ENCODE data around the gene MPP7. TPM values are rescaled to one million over a fixed set of nuclear protein-coding genes. Genes with fewer than 3 reads are reported as not detected.

Gene MPP7
- total and polyA plus RNA-seq, 4 donors, result 11.0 to 95.3 (median 27.5) TPM

GRCh38 chr10:28298951-28299350 is 3.9 kb downstream of the MPP7 start:
- H3K36me3 ChIP-seq (ENCODE audit: control insufficient read depth in 1 of 2, insufficient read depth in 2 of 2, low read length in 1 of 2), result no peaks in the 10 kb centered on the region
- intact Hi-C loops (cut with DNase I), result loop anchor here in 1 of 2 donors (10.0 kb wide), 1 partner anchor 574 kb away; no protein-coding TSS in a partner anchor
- 42 to 50% methylated on average over 5 of the region's 5 CpGs for WGBS, 2 donors

GRCh38 chr10:28296023-28296422 is 6.8 kb downstream of the MPP7 start:
- Histone ChIP-seq H3K27ac (ENCODE audit: low read depth in 1 of 2, low read length in 2 of 2) (peak overlapping the region; percentile 96 to 98), H3K36me3 (ENCODE audit: control insufficient read depth in 1 of 2, insufficient read depth in 2 of 2, low read length in 1 of 2) (no peaks in the 10 kb centered on the region), H3K4me3 (ENCODE audit: low read length in 2 of 2) (no peak overlapping the region), H3K9me3 (ENCODE audit: control insufficient read depth, low read length) (no peaks in the 10 kb centered on the region), H3K4me1 (ENCODE audit: control insufficient read depth in 1 of 2, insufficient read depth in 2 of 2, low read length in 2 of 2) (peaks cover 0 to 12% of the 10 kb centered on the region in 2 donors), H3K27me3 (ENCODE audit: control insufficient read depth in 1 of 2, insufficient read depth in 2 of 2, low read length in 1 of 2) (no peaks in the 10 kb centered on the region)
- intact Hi-C loops (cut with DNase I), result loop anchor here in 1 of 2 donors (10.0 kb wide), 1 partner anchor 571 kb away; no protein-coding TSS in a partner anchor
- WGBS, 2 donors, result 0 to 7% methylated on average over 1 of the region's 1 CpG
- ATAC-seq (ENCODE audit: low FRiP score), result peak; percentile 27
- DNase-seq, result no peak

More at GRCh38 chr10:28298951-28299350, 3.9 kb downstream of the MPP7 start:
- DNase-seq, result no peak
- Histone ChIP-seq H3K4me3 (ENCODE audit: low read length in 2 of 2) (no peak overlapping the region), H3K4me1 (ENCODE audit: control insufficient read depth in 1 of 2, insufficient read depth in 2 of 2, low read length in 2 of 2) (peaks cover 0 to 5% of the 10 kb centered on the region in 2 donors), H3K27me3 (ENCODE audit: control insufficient read depth in 1 of 2, insufficient read depth in 2 of 2, low read length in 1 of 2) (no peaks in the 10 kb centered on the region), H3K27ac (ENCODE audit: low read depth in 1 of 2, low read length in 2 of 2) (peak overlapping the region; percentile 10 to 33), H3K9me3 (ENCODE audit: control insufficient read depth, low read length) (no peaks in the 10 kb centered on the region)
- ATAC-seq (ENCODE audit: low FRiP score), result no peak

GRCh38 chr10:28295336-28295735 is 7.5 kb downstream of the MPP7 start:
- Histone ChIP-seq H3K4me3 (ENCODE audit: low read length in 2 of 2) (no peak overlapping the region), H3K27ac (ENCODE audit: low read depth in 1 of 2, low read length in 2 of 2) (peak overlapping the region; percentile 96 to 98), H3K36me3 (ENCODE audit: control insufficient read depth in 1 of 2, insufficient read depth in 2 of 2, low read length in 1 of 2) (no peaks in the 10 kb centered on the region), H3K9me3 (ENCODE audit: control insufficient read depth, low read length) (no peaks in the 10 kb centered on the region), H3K4me1 (ENCODE audit: control insufficient read depth in 1 of 2, insufficient read depth in 2 of 2, low read length in 2 of 2) (peaks cover 0 to 12% of the 10 kb centered on the region in 2 donors), H3K27me3 (ENCODE audit: control insufficient read depth in 1 of 2, insufficient read depth in 2 of 2, low read length in 1 of 2) (no peaks in the 10 kb centered on the region)
- WGBS, 2 donors, result 6% methylated on average over 3 of the region's 3 CpGs
- DNase-seq, result no peak
- ATAC-seq (ENCODE audit: low FRiP score), result peak; percentile 21
- intact Hi-C loops (cut with DNase I), result loop anchor here in 1 of 2 donors (10.0 kb wide), 1 partner anchor 571 kb away; no protein-coding TSS in a partner anchor

- no peaks in the 10 kb centered on the region for H3K9me3 ChIP-seq (ENCODE audit: control insufficient read depth, low read length)
- WGBS, 2 donors, result 32 to 35% methylated on average over 5 of the region's 5 CpGs
- ATAC-seq (ENCODE audit: low FRiP score), result no peak
- H3K27ac ChIP-seq (ENCODE audit: low read depth in 1 of 2, low read length in 2 of 2), result peak overlapping the region; percentile 84 to 98
- H3K4me1 ChIP-seq (ENCODE audit: control insufficient read depth in 1 of 2, insufficient read depth in 2 of 2, low read length in 2 of 2), result peaks cover 0 to 12% of the 10 kb centered on the region in 2 donors
- DNase-seq, result no peak
- no peak overlapping the region for H3K4me3 ChIP-seq (ENCODE audit: low read length in 2 of 2)
- intact Hi-C loops (cut with DNase I), result loop anchor here in 1 of 2 donors (10.0 kb wide), 1 partner anchor 570 kb away; no protein-coding TSS in a partner anchor
- no peaks in the 10 kb centered on the region for H3K27me3 ChIP-seq (ENCODE audit: control insufficient read depth in 1 of 2, insufficient read depth in 2 of 2, low read length in 1 of 2)
- no peaks in the 10 kb centered on the region for H3K36me3 ChIP-seq (ENCODE audit: control insufficient read depth in 1 of 2, insufficient read depth in 2 of 2, low read length in 1 of 2)
Measured at GRCh38 chr10:28294809-28295208, 8.1 kb downstream of the MPP7 start.

- Histone ChIP-seq H3K4me3 (ENCODE audit: low read length in 2 of 2) (no peak overlapping the region), H3K27ac (ENCODE audit: low read depth in 1 of 2, low read length in 2 of 2) (peak overlapping the region in 1 of 2 donors; percentile 94), H3K4me1 (ENCODE audit: control insufficient read depth in 1 of 2, insufficient read depth in 2 of 2, low read length in 2 of 2) (peaks cover 0 to 12% of the 10 kb centered on the region in 2 donors), H3K9me3 (ENCODE audit: control insufficient read depth, low read length) (no peaks in the 10 kb centered on the region), H3K27me3 (ENCODE audit: control insufficient read depth in 1 of 2, insufficient read depth in 2 of 2, low read length in 1 of 2) (no peaks in the 10 kb centered on the region), H3K36me3 (ENCODE audit: control insufficient read depth in 1 of 2, insufficient read depth in 2 of 2, low read length in 1 of 2) (no peaks in the 10 kb centered on the region)
- intact Hi-C loops (cut with DNase I), result loop anchor here in 1 of 2 donors (10.0 kb wide), 1 partner anchor 569 kb away; no protein-coding TSS in a partner anchor
- WGBS, 2 donors, result 42 to 48% methylated on average over 8 of the region's 8 CpGs
- no peak for DNase-seq
- no peak for ATAC-seq (ENCODE audit: low FRiP score)
Measured at GRCh38 chr10:28294169-28294532, 8.7 kb downstream of the MPP7 start.

GRCh38 chr10:28293236-28294168 is 9.4 kb downstream of the MPP7 start:
- Histone ChIP-seq H3K27ac (ENCODE audit: low read depth in 1 of 2, low read length in 2 of 2) (peak overlapping the region in 1 of 2 donors; percentile 94), H3K36me3 (ENCODE audit: control insufficient read depth in 1 of 2, insufficient read depth in 2 of 2, low read length in 1 of 2) (no peaks in the 10 kb centered on the region), H3K4me1 (ENCODE audit: control insufficient read depth in 1 of 2, insufficient read depth in 2 of 2, low read length in 2 of 2) (peaks cover 0 to 12% of the 10 kb centered on the region in 2 donors), H3K27me3 (ENCODE audit: control insufficient read depth in 1 of 2, insufficient read depth in 2 of 2, low read length in 1 of 2) (no peaks in the 10 kb centered on the region), H3K9me3 (ENCODE audit: control insufficient read depth, low read length) (no peaks in the 10 kb centered on the region), H3K4me3 (ENCODE audit: low read length in 2 of 2) (no peak overlapping the region)
- DNase-seq, result no peak
- intact Hi-C loops (cut with DNase I), result loop anchor here in 1 of 2 donors (10.0 kb wide), 1 partner anchor 569 kb away; no protein-coding TSS in a partner anchor
- WGBS, 2 donors, result 86% methylated on average over 21 of the region's 21 CpGs
- no peak for ATAC-seq (ENCODE audit: low FRiP score)

- peak; percentile 57 for ATAC-seq (ENCODE audit: low FRiP score)
- no peak for DNase-seq
- intact Hi-C loops (cut with DNase I), result loop anchor here in 1 of 2 donors (10.0 kb wide), 1 partner anchor 567 kb away; no protein-coding TSS in a partner anchor
- H3K27me3 ChIP-seq (ENCODE audit: control insufficient read depth in 1 of 2, insufficient read depth in 2 of 2, low read length in 1 of 2), result no peaks in the 10 kb centered on the region
- H3K4me3 ChIP-seq (ENCODE audit: low read length in 2 of 2), result no peak overlapping the region
- 54 to 55% methylated on average over 5 of the region's 5 CpGs for WGBS, 2 donors
- peak overlapping the region in 1 of 2 donors; percentile 84 for H3K27ac ChIP-seq (ENCODE audit: low read depth in 1 of 2, low read length in 2 of 2)
- H3K4me1 ChIP-seq (ENCODE audit: control insufficient read depth in 1 of 2, insufficient read depth in 2 of 2, low read length in 2 of 2), result peaks cover 0 to 12% of the 10 kb centered on the region in 2 donors
- no peaks in the 10 kb centered on the region for H3K36me3 ChIP-seq (ENCODE audit: control insufficient read depth in 1 of 2, insufficient read depth in 2 of 2, low read length in 1 of 2)
- H3K9me3 ChIP-seq (ENCODE audit: control insufficient read depth, low read length), result no peaks in the 10 kb centered on the region
Measured at GRCh38 chr10:28291881-28292297, 11.0 kb downstream of the MPP7 start.

- no peak for ATAC-seq (ENCODE audit: low FRiP score)
- WGBS, 2 donors, result 89 to 92% methylated on average over 6 of the region's 6 CpGs
- Histone ChIP-seq H3K9me3 (ENCODE audit: control insufficient read depth, low read length) (no peaks in the 10 kb centered on the region), H3K4me3 (ENCODE audit: low read length in 2 of 2) (no peak overlapping the region), H3K27ac (ENCODE audit: low read depth in 1 of 2, low read length in 2 of 2) (no peak overlapping the region), H3K4me1 (ENCODE audit: control insufficient read depth in 1 of 2, insufficient read depth in 2 of 2, low read length in 2 of 2) (peaks cover 8% of the 10 kb centered on the region in 2 donors), H3K27me3 (ENCODE audit: control insufficient read depth in 1 of 2, insufficient read depth in 2 of 2, low read length in 1 of 2) (no peaks in the 10 kb centered on the region), H3K36me3 (ENCODE audit: control insufficient read depth in 1 of 2, insufficient read depth in 2 of 2, low read length in 1 of 2) (no peaks in the 10 kb centered on the region)
- intact Hi-C loops (cut with DNase I), result no loop called here
- no peak for DNase-seq
Measured at GRCh38 chr10:28285816-28286215, 17.0 kb downstream of the MPP7 start.
